ENCODE results near the gene ZBTB2. TPM values are rescaled to one million over a fixed set of nuclear protein-coding genes. Genes with fewer than 3 reads are reported as not detected.

Gene ZBTB2
- total RNA-seq, 4 donors from 2014 or later = 7.3 to 17.3 (median 11.0) TPM

GRCh38 chr6:151432651-151433050 lies 41.3 kb upstream of the ZBTB2 start:
- TF ChIP-seq CTCF (IDR thresholded peaks at IDR 0.05; ENCODE audit: low read depth) = no peak

GRCh38 chr6:151431337-151431736 lies 40.0 kb upstream of the ZBTB2 start:
- TF ChIP-seq CTCF (IDR thresholded peaks at IDR 0.05; ENCODE audit: low read depth) = no peak

- no peak for TF ChIP-seq CTCF (IDR thresholded peaks at IDR 0.05; ENCODE audit: low read depth)
Observed at GRCh38 chr6:151430886-151431285, 39.5 kb upstream of the ZBTB2 start.

GRCh38 chr6:151428093-151428735 lies 36.9 kb upstream of the ZBTB2 start:
- no peak for TF ChIP-seq CTCF (IDR thresholded peaks at IDR 0.05; ENCODE audit: low read depth)

GRCh38 chr6:151425561-151425960 lies 34.2 kb upstream of the ZBTB2 start:
- TF ChIP-seq CTCF (IDR thresholded peaks at IDR 0.05; ENCODE audit: low read depth) = no peak

- TF ChIP-seq CTCF (IDR thresholded peaks at IDR 0.05; ENCODE audit: low read depth) = no peak
Observed at GRCh38 chr6:151422981-151423380, 31.6 kb upstream of the ZBTB2 start.

- no peak for TF ChIP-seq CTCF (IDR thresholded peaks at IDR 0.05; ENCODE audit: low read depth)
Observed at GRCh38 chr6:151417477-151417876, 26.1 kb upstream of the ZBTB2 start.

Data from subcutaneous adipose tissue (tissue), 4 donors.